K562 (cell line): ENCODE results near the gene CCDC171. TPM values are rescaled to one million over a fixed set of nuclear protein-coding genes. Genes with fewer than 3 reads are reported as not detected.
A peak's percentile ranks its signal among the peaks of the same experiment; 100 is the strongest.

Experiments used
- COPS2 ChIP-seq: fragments of 450-650 bp; conservative IDR thresholded peaks from 2 replicates; pipeline ENCODE4 v1.6.1; 2016; ENCODE audit warnings: mild to moderate bottlenecking, moderate library complexity
- DMBX1 ChIP-seq: fragments of 250-450 bp; sonication (Bioruptor Pico); IDR thresholded peaks from 2 replicates; pipeline ENCODE4 v1.8.0; 2022; ENCODE audit warnings: inconsistent platforms, mild to moderate bottlenecking, moderate library complexity, borderline replicate concordance
- FOXJ2 ChIP-seq: fragments of 200-800 bp; sonication (Bioruptor generic); IDR thresholded peaks from 2 replicates; pipeline ENCODE4 v1.6.1; 2016; ENCODE audit warnings: missing genetic modification characterization, missing compliant biosample characterization
- FOXP1 ChIP-seq: sonication (generic); formaldehyde crosslinking; IDR thresholded peaks from 2 replicates; pipeline ENCODE4 v1.8.0; 2022; ENCODE audit warnings: mild to moderate bottlenecking, missing genetic modification reagents
- GABPA ChIP-seq: fragments of 200-800 bp; sonication (Bioruptor generic); conservative IDR thresholded peaks from 2 replicates; pipeline ENCODE4 v1.6.1; 2016; ENCODE audit warnings: low read depth, missing genetic modification characterization, missing compliant biosample characterization
- HNRNPLL ChIP-seq: fragments of 200-400 bp; formaldehyde crosslinking; IDR thresholded peaks from 2 replicates; pipeline ENCODE4 v1.6.1; 2017; ENCODE audit warnings: low read length, low read depth, mild to moderate bottlenecking; ENCODE audit not compliant: poor library complexity, severe bottlenecking
- ID3 ChIP-seq, 2 experiments: fragments of 250-450 bp in 1 of 2; fragments of 450-650 bp in 1 of 2; sonication (Bioruptor Pico) in 1 of 2; IDR thresholded peaks; 2 replicates each; pipeline versions ENCODE4 v1.6.1 to v1.8.0; 2016 to 2021; ENCODE audit warnings: mild to moderate bottlenecking in 2 of 2, moderate library complexity in 2 of 2, missing compliant biosample characterization in 1 of 2, missing genetic modification characterization in 1 of 2
- JUND ChIP-seq, 2 experiments: IDR thresholded peaks; 2 replicates in 1 of 2; 3 replicates in 1 of 2; pipeline ENCODE4 v1.6.1; 2011; ENCODE audit warnings: borderline replicate concordance in 2 of 2, low read depth in 2 of 2, low read length in 2 of 2, improper control_type of control experiment in 1 of 2, missing biosample characterization in 1 of 2, missing genetic modification characterization in 1 of 2, missing genetic modification reagents in 1 of 2
- MEIS2 ChIP-seq: fragments of 450-650 bp; IDR thresholded peaks from 2 replicates; pipeline ENCODE4 v1.6.1; 2014; ENCODE audit warnings: mild to moderate bottlenecking; ENCODE audit not compliant: partially characterized antibody
- MLLT1 ChIP-seq, 2 experiments: fragments of 450-650 bp; IDR thresholded peaks; 2 replicates each; pipeline ENCODE4 v1.6.1; 2016
- MYNN ChIP-seq, 2 experiments: sonication (generic); formaldehyde crosslinking in 1 of 2; IDR thresholded peaks; 2 replicates each; pipeline versions ENCODE4 v1.5.0 to v1.6.1; 2016 to 2020; ENCODE audit warnings: antibody characterized with exemption in 1 of 2, missing genetic modification reagents in 1 of 2
- PML ChIP-seq: IDR thresholded peaks from 2 replicates; pipeline ENCODE4 v1.6.1; 2012; ENCODE audit warnings: low read length, inconsistent platforms
- POLR2AphosphoS5 ChIP-seq: IDR thresholded peaks from 2 replicates; pipeline ENCODE4 v1.6.1; 2011; ENCODE audit warnings: mild to moderate bottlenecking, low read depth, low read length, moderate library complexity; ENCODE audit not compliant: control insufficient read depth, insufficient read depth
- SIN3A ChIP-seq, 2 experiments: fragments of 150-350 bp in 1 of 2; IDR thresholded peaks; 2 replicates each; pipeline ENCODE4 v1.6.1; 2011 to 2016; ENCODE audit warnings: borderline replicate concordance in 2 of 2, low read depth in 2 of 2, low read length in 2 of 2, mild to moderate bottlenecking in 2 of 2, moderate library complexity in 2 of 2; ENCODE audit not compliant: control insufficient read depth in 1 of 2
- SMARCA4 ChIP-seq: fragments of 450-650 bp; IDR thresholded peaks from 2 replicates; pipeline ENCODE4 v1.6.1; 2016
- SUPT5H ChIP-seq: fragments of 450-650 bp; IDR thresholded peaks from 2 replicates; pipeline ENCODE4 v1.6.1; 2016
- ZBED1 ChIP-seq: IDR thresholded peaks from 2 replicates; pipeline ENCODE4 v1.6.1; 2014
- ZFX ChIP-seq: sonication (generic); formaldehyde crosslinking; IDR thresholded peaks from 2 replicates; pipeline ENCODE4 v1.8.0; 2022; ENCODE audit warnings: mild to moderate bottlenecking, missing genetic modification reagents, moderate library complexity
- ZNF133 ChIP-seq: fragments of 250-450 bp; sonication (Bioruptor Pico); IDR thresholded peaks from 2 replicates; pipeline ENCODE4 v1.4.0; 2020; ENCODE audit warnings: mild to moderate bottlenecking
- ZNF57 ChIP-seq: fragments of 450-650 bp; formaldehyde crosslinking; IDR thresholded peaks from 2 replicates; pipeline ENCODE4 v1.4.0; 2020; ENCODE audit warnings: mild to moderate bottlenecking, moderate library complexity
- ZNF639 ChIP-seq, 2 experiments: fragments of 200-800 bp in 1 of 2; sonication (Bioruptor generic) in 1 of 2; sonication (generic) in 1 of 2; formaldehyde crosslinking in 1 of 2; IDR thresholded peaks in 1 of 2; conservative IDR thresholded peaks in 1 of 2; 2 replicates each; pipeline versions ENCODE4 v1.5.0 to v1.6.1; 2016 to 2020; ENCODE audit warnings: missing compliant biosample characterization in 1 of 2, missing genetic modification characterization in 1 of 2, missing genetic modification reagents in 1 of 2
- polyA plus RNA-seq, 8 experiments: library from polyadenylated mRNA; depleted of rRNA in 4 of 8; stranded (reverse) in 5 of 8; unstranded in 3 of 8; fragments of >200 nt; fragmentation: Nextera tagmentation in 2 of 8; fragmentation: Illumina TruSeq in 1 of 8; extraction: Ambion mirVana in 2 of 8; extraction: Trizol in 1 of 8; gene quantifications; 2 replicates each; pipeline versions ENCODE4 v1.2.1 to v1.2.3, GENCODE V29; 2011 to 2014; ENCODE audit warnings: inconsistent platforms in 1 of 8, missing spikeins in 1 of 8
- total RNA-seq, 7 experiments: library from RNA; depleted of rRNA in 6 of 7; stranded (reverse); fragments of >200 nt in 6 of 7; fragmentation: Illumina TruSeq in 2 of 7; extraction: Trizol in 2 of 7; gene quantifications; 2 replicates each; pipeline versions ENCODE4 v1.2.1 to v1.2.3, GENCODE V29; 2011 to 2021; ENCODE audit warnings: low replicate concordance in 1 of 7

The CCDC171 gene
- total and polyA plus RNA-seq, 9 of the 15 experiments (the other 6 are each of a cell fraction or from before 2014, with no cell fraction given) = 0.08 to 3.8 (median 0.27) TPM

- TF ChIP-seq ZFX (CRISPR knock-in tag) = peak; percentile 47; the same call in 1 of the 2 replicates
- peak; percentile 67 for TF ChIP-seq HNRNPLL
- no peak for TF ChIP-seq FOXP1 (CRISPR knock-in tag)
- no peak for TF ChIP-seq MYNN (IDR thresholded peaks at IDR 0.05)
- no peak for TF ChIP-seq MYNN (CRISPR knock-in tag; IDR thresholded peaks at IDR 0.05)
- TF ChIP-seq COPS2 = no peak
- 0 out of 4 replicates have a peak, but pooled peaks of 1 of the 2 experiments have one; percentile 16 for TF ChIP-seq MLLT1 (IDR thresholded peaks at IDR 0.05)
- no peak for TF ChIP-seq ZBED1
- TF ChIP-seq PML = no peak
- no peak for TF ChIP-seq POLR2AphosphoS5
- TF ChIP-seq ZNF639 (CRISPR knock-in tag; conservative IDR thresholded peaks at IDR 0.05 in 1 of 2, IDR thresholded peaks at IDR 0.05 in 1 of 2) = no peak
- TF ChIP-seq MEIS2 = peak; percentile 56
- TF ChIP-seq ZNF57 (CRISPR knock-in tag) = no peak
- TF ChIP-seq SMARCA4 = no peak
- TF ChIP-seq FOXJ2 (tag) = no peak
- TF ChIP-seq GABPA = 0 out of 2 replicates have a peak, but pooled peaks have one; percentile 26
- TF ChIP-seq DMBX1 = peak; percentile 59; the same call in 1 of the 2 replicates
- TF ChIP-seq JUND (IDR thresholded peaks at IDR 0.05; ENCODE audit: borderline replicate concordance, low read depth, low read length) = no peak
- no peak for TF ChIP-seq JUND (tag; IDR thresholded peaks at IDR 0.05; ENCODE audit: borderline replicate concordance, low read depth, low read length)
- peak in 1 of 2 experiments; percentile 21; a peak in 1 of 4 replicates for TF ChIP-seq SIN3A (IDR thresholded peaks at IDR 0.05; ENCODE audit: borderline replicate concordance in 2 of 2, control insufficient read depth in 1 of 2, low read depth in 2 of 2, low read length in 2 of 2)
- no peak for TF ChIP-seq ID3 (CRISPR knock-in tag; IDR thresholded peaks at IDR 0.05)
- TF ChIP-seq ID3 (tag; IDR thresholded peaks at IDR 0.05) = no peak
- TF ChIP-seq SUPT5H = peak; percentile 21; the same call in 1 of the 2 replicates
- TF ChIP-seq ZNF133 (CRISPR knock-in tag) = no peak
Measured at GRCh38 chr9:15552636-15553527, at the start of gene CCDC171 (continued).
